ENCODE results near the gene CCDC73.

- TF ChIP-seq CTCF (IDR thresholded peaks at IDR 0.05) (no peak), POLR2A (IDR thresholded peaks at IDR 0.05) (no peak)
Measured at GRCh38 chr11:32566517-32566916, 227.9 kb downstream of the CCDC73 start.
